ENCODE measurements around the gene SLFN14.

DNA sequence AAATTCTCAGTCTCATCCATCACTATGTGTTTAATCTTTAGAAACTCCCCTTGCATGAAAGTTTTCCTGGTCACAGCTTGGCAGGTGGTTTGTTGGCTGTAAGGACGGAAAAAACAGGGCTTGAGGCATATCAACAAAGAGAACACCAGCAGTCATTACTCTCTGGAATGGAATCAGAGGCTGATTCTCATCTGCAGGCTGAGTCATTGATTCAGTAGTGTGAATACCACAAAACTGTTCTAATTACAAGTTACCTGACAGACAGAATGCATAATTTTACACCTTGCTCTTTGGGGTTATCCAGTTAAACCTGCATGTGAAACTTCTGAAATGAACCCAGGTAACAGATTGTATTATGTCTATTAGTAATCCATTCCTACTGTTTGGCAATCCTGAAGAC lies 11.6 kb downstream of the SLFN14 start:
- TF ChIP-seq, protein P1, sequence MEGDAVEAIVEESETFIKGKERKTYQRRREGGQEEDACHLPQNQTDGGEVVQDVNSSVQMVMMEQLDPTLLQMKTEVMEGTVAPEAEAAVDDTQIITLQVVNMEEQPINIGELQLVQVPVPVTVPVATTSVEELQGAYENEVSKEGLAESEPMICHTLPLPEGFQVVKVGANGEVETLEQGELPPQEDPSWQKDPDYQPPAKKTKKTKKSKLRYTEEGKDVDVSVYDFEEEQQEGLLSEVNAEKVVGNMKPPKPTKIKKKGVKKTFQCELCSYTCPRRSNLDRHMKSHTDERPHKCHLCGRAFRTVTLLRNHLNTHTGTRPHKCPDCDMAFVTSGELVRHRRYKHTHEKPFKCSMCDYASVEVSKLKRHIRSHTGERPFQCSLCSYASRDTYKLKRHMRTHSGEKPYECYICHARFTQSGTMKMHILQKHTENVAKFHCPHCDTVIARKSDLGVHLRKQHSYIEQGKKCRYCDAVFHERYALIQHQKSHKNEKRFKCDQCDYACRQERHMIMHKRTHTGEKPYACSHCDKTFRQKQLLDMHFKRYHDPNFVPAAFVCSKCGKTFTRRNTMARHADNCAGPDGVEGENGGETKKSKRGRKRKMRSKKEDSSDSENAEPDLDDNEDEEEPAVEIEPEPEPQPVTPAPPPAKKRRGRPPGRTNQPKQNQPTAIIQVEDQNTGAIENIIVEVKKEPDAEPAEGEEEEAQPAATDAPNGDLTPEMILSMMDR (IDR thresholded peaks at IDR 0.05), result no peak
- TF ChIP-seq POLR2A (IDR thresholded peaks at IDR 0.05), result no peak

Data from thyroid gland (tissue), 4 donors.